Endothelial cell of umbilical vein (primary cell): ENCODE results near the gene TMEM225B. TPM values are rescaled to one million over a fixed set of nuclear protein-coding genes. Genes with fewer than 3 reads are reported as not detected.

Experiments used
- BruUV-seq: library from RNA; stranded (reverse); fragments of 400-500 nt; replicated peaks from 2 replicates; lab custom pipeline; 2021; lab: Mats Ljungman, UMichigan
- CTCF ChIA-PET: fragments of 300-600, 350-600 bp; sonication (Branson Sonifier 250); formaldehyde crosslinking; loops from one replicate; lab custom pipeline; 2021; ENCODE audit warnings: antibody characterized with exemption, inconsistent platforms; lab: Charles Lee
- POLR2A ChIA-PET: fragments of 300-600, 350-600 bp; sonication (Branson Sonifier 250); formaldehyde crosslinking; loops from one replicate; lab custom pipeline; 2021; ENCODE audit warnings: antibody characterized with exemption, inconsistent platforms; lab: Charles Lee
- DNase-seq: peaks from one replicate; pipeline ENCODE4 v3.0.0-alpha.2; 2011; ENCODE audit warnings: low read depth, low spot score
- FAIRE-seq: peaks from 2 replicates; lab custom pipeline; 2011; peaks lifted over from hg19 to GRCh38; lab: Jason Lieb, UNC
- H2AFZ ChIP-seq: 2 replicates; pipeline ENCODE4 v1.6.0; 2012; ENCODE audit warnings: low read depth, low read length, control low read depth, inconsistent platforms
- H3K27ac ChIP-seq: 2 replicates; pipeline ENCODE4 v1.5.1; 2011; ENCODE audit warnings: low read depth, mild to moderate bottlenecking, control low read depth, low read length, moderate library complexity; ENCODE audit not compliant: insufficient read depth
- H3K27me3 ChIP-seq, 2 experiments: 2 replicates each; pipeline versions ENCODE4 v1.6.0 to v1.6.1; 2011; ENCODE audit warnings: low read length in 2 of 2, mixed read lengths in 1 of 2; ENCODE audit not compliant: control insufficient read depth in 2 of 2, insufficient read depth in 2 of 2
- H3K36me3 ChIP-seq, 2 experiments: 2 replicates in 1 of 2; 3 replicates in 1 of 2; pipeline ENCODE4 v1.5.1; 2011; ENCODE audit warnings: low read length in 2 of 2, mild to moderate bottlenecking in 1 of 2, moderate library complexity in 1 of 2; ENCODE audit not compliant: control insufficient read depth in 2 of 2, insufficient read depth in 2 of 2; ENCODE audit errors: extremely low read depth in 1 of 2
- H3K4me1 ChIP-seq: 3 replicates; pipeline ENCODE4 v1.5.1; 2011; ENCODE audit warnings: mild to moderate bottlenecking, low read length; ENCODE audit not compliant: control insufficient read depth, insufficient read depth; ENCODE audit errors: extremely low read depth
- H3K4me2 ChIP-seq: 2 replicates; pipeline ENCODE4 v1.6.1; 2011; ENCODE audit warnings: low read length, control low read depth, mixed read lengths; ENCODE audit not compliant: insufficient read depth
- H3K4me3 ChIP-seq, 3 experiments: fragments of 200-600 bp in 1 of 3; sonication (generic), shearing (Covaris generic) in 1 of 3; replicated peaks in 1 of 3; 2 replicates each; pipeline ENCODE4 v1.5.1; 2011 to 2016; ENCODE audit warnings: control low read depth in 3 of 3, low read length in 3 of 3, mild to moderate bottlenecking in 2 of 3, inconsistent platforms in 1 of 3, low read depth in 1 of 3, moderate library complexity in 1 of 3; ENCODE audit not compliant: insufficient read depth in 1 of 3
- H3K79me2 ChIP-seq: 2 replicates; pipeline ENCODE4 v1.6.0; 2012; ENCODE audit warnings: low read length, inconsistent platforms; ENCODE audit not compliant: control insufficient read depth, insufficient read depth
- H3K9ac ChIP-seq: replicated peaks from 2 replicates; pipeline ENCODE3; 2011; ENCODE audit warnings: low read length, control low read depth; ENCODE audit not compliant: insufficient read depth; ENCODE audit errors: extremely low read depth
- H3K9me1 ChIP-seq: replicated peaks from 3 replicates; pipeline ENCODE4 v1.6.0; 2011; ENCODE audit warnings: mild to moderate bottlenecking, low read length; ENCODE audit not compliant: control insufficient read depth, insufficient read depth; ENCODE audit errors: extremely low read depth
- H3K9me3 ChIP-seq: replicated peaks from 2 replicates; pipeline ENCODE4 v1.5.1; 2012; ENCODE audit warnings: low read length, inconsistent platforms; ENCODE audit not compliant: control insufficient read depth, insufficient read depth
- H4K20me1 ChIP-seq: replicated peaks from 2 replicates; pipeline ENCODE3; 2011; ENCODE audit warnings: mild to moderate bottlenecking, low read length; ENCODE audit not compliant: control insufficient read depth, insufficient read depth; ENCODE audit errors: extremely low read depth
- EZH2 ChIP-seq: IDR thresholded peaks from 2 replicates; pipeline ENCODE4 v1.6.1; 2012; ENCODE audit warnings: borderline replicate concordance, low read depth, mild to moderate bottlenecking, moderate library complexity, low read length, inconsistent platforms; ENCODE audit not compliant: severe bottlenecking
- FOS ChIP-seq: IDR thresholded peaks from 2 replicates; pipeline ENCODE4 v1.6.1; 2011; ENCODE audit warnings: mild to moderate bottlenecking, low read length, moderate library complexity, borderline replicate concordance; ENCODE audit not compliant: insufficient read depth
- GATA2 ChIP-seq: IDR thresholded peaks from 2 replicates; pipeline ENCODE4 v1.7.0; 2011; ENCODE audit warnings: low read depth, mild to moderate bottlenecking, moderate library complexity, mixed read lengths, low read length; ENCODE audit not compliant: insufficient read length, insufficient read depth
- JUN ChIP-seq: IDR thresholded peaks from 2 replicates; pipeline ENCODE4 v1.6.1; 2011; ENCODE audit warnings: borderline replicate concordance, low read depth; ENCODE audit not compliant: insufficient read length, insufficient read depth
- MYC ChIP-seq: IDR thresholded peaks from one replicate; pipeline ENCODE4 v1.6.1; 2011; ENCODE audit warnings: mild to moderate bottlenecking, low read depth, low read length
- POLR2A ChIP-seq: IDR thresholded peaks from 2 replicates; pipeline ENCODE4 v1.6.1; 2012; ENCODE audit warnings: low read depth, mild to moderate bottlenecking, control low read depth, low read length
- POLR2AphosphoS5 ChIP-seq: IDR thresholded peaks from 2 replicates; pipeline ENCODE4 v1.6.1; 2012; ENCODE audit warnings: low read depth, mild to moderate bottlenecking, control low read depth, low read length, moderate library complexity; ENCODE audit not compliant: insufficient read depth
- dilution Hi-C: fragments of 300-500 bp; cut with MboI; formaldehyde crosslinking; loops from one replicate; pipeline ENCODE4 v1.15.0; 2019; ENCODE audit warnings: low sequenced_read_pairs; ENCODE audit not compliant: extremely low pct_ligation_motif_present
- intact Hi-C: fragments of 100-400 bp; cut with micrococcal nuclease; formaldehyde crosslinking; loops from one replicate; pipeline ENCODE4 v1.10.0; 2022
- polyA plus RNA-seq, 4 experiments: library from polyadenylated mRNA; depleted of rRNA in 3 of 4; stranded (reverse) in 3 of 4; unstranded in 1 of 4; fragments of >200 nt; gene quantifications; 2 replicates each; pipeline versions ENCODE4 v1.2.1 to v1.2.3, GENCODE V29; 2011 to 2012; ENCODE audit warnings: missing spikeins in 1 of 4
- total RNA-seq: library from RNA; stranded (reverse); gene quantifications from 2 replicates; pipeline ENCODE4 v1.2.3, GENCODE V29; 2021
- TF ChIP-seq, protein P1 (sequence below): IDR thresholded peaks from 2 replicates; pipeline ENCODE4 v1.6.1; 2011; ENCODE audit not compliant: insufficient read depth, insufficient read length
- TF ChIP-seq, protein P2 (sequence below), 2 donors: IDR thresholded peaks; 1 replicate in 1 of 2; 2 replicates in 1 of 2; pipeline ENCODE4 v1.5.1; 2011; ENCODE audit warnings: low read length in 2 of 2, mild to moderate bottlenecking in 2 of 2, moderate library complexity in 2 of 2, control low read depth in 1 of 2, inconsistent platforms in 1 of 2, low read depth in 1 of 2; ENCODE audit not compliant: insufficient read depth in 1 of 2; ENCODE audit errors: extremely low read depth in 1 of 2

TMEM225B gene
- total and polyA plus RNA-seq, 2 donors (not counting 3 experiments of a cell fraction or from before 2014, with no cell fraction given): 0.29 TPM; not detected in 1

DNA sequence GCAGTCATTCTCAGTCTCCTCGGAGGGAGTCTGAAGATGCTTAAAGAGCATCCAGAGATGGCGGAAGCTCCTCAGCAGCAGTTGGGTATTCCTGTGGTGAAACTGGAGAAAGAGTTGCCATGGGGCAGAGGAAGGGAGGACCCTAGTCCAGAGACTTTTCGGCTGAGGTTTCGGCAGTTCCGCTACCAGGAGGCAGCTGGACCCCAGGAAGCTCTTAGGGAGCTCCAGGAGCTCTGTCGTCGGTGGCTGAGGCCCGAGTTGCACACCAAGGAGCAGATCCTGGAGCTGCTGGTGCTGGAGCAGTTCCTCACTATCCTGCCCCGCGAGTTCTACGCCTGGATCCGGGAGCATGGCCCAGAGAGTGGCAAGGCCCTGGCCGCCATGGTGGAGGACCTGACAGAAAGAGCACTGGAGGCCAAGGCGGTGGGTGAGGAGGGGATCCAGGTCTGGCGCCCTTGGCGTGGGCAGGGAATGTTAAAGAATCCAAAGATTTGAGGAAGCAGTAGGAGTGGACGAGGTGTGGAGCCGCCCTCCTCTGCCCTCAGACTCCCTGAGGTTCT is 21.6 kb downstream of the TMEM225B start:
- FAIRE-seq (no peak), DNase-seq (no peak)
- intact Hi-C loops (no loop called here), dilution Hi-C loops (no loop called here)
- Histone ChIP-seq H3K9ac (no peak overlapping the region), H3K27ac (no peak overlapping the region), H3K27me3 (no peaks in the 10 kb centered on the region), H4K20me1 (no peaks in the 10 kb centered on the region), H3K9me3 (no peaks in the 10 kb centered on the region), H3K79me2 (peaks cover 10% of the 10 kb centered on the region), H3K9me1 (no peaks in the 10 kb centered on the region), H2AFZ (no peak overlapping the region), H3K4me3 (no peak overlapping the region), H3K4me1 (peaks cover 9% of the 10 kb centered on the region), H3K4me2 (no peak overlapping the region), H3K36me3 (peaks cover 7 to 41% of the 10 kb centered on the region in 2 experiments)
- TF ChIP-seq MYC (no peak), EZH2 (no peak), JUN (no peak), FOS (no peak), POLR2A (no peak), GATA2 (no peak), POLR2AphosphoS5 (no peak)
- TF ChIP-seq, protein P1, sequence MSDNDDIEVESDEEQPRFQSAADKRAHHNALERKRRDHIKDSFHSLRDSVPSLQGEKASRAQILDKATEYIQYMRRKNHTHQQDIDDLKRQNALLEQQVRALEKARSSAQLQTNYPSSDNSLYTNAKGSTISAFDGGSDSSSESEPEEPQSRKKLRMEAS: no peak
- TF ChIP-seq, protein P2, sequence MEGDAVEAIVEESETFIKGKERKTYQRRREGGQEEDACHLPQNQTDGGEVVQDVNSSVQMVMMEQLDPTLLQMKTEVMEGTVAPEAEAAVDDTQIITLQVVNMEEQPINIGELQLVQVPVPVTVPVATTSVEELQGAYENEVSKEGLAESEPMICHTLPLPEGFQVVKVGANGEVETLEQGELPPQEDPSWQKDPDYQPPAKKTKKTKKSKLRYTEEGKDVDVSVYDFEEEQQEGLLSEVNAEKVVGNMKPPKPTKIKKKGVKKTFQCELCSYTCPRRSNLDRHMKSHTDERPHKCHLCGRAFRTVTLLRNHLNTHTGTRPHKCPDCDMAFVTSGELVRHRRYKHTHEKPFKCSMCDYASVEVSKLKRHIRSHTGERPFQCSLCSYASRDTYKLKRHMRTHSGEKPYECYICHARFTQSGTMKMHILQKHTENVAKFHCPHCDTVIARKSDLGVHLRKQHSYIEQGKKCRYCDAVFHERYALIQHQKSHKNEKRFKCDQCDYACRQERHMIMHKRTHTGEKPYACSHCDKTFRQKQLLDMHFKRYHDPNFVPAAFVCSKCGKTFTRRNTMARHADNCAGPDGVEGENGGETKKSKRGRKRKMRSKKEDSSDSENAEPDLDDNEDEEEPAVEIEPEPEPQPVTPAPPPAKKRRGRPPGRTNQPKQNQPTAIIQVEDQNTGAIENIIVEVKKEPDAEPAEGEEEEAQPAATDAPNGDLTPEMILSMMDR (IDR thresholded peaks at IDR 0.05; ENCODE audit: extremely low read depth in 1 of 2, insufficient read depth in 1 of 2, low read depth in 1 of 2, low read length in 2 of 2): no peak
- BruUV-seq: no TSS peak
- ChIA-PET POLR2A (no interaction called here), CTCF (no interaction called here)
